ENCODE results near the gene FAM237B. TPM values are rescaled to one million over a fixed set of nuclear protein-coding genes. Genes with fewer than 3 reads are reported as not detected.
"Not testable (repeated sequence)": the region's sequence is repeated elsewhere in the genome, so short reads cannot be mapped to it uniquely, and the experiment has no call there.

FAM237B gene
- total RNA-seq, 5 donors from 2014 or later (not counting 1 experiment from before 2014, with no cell fraction given): not detected

DNA sequence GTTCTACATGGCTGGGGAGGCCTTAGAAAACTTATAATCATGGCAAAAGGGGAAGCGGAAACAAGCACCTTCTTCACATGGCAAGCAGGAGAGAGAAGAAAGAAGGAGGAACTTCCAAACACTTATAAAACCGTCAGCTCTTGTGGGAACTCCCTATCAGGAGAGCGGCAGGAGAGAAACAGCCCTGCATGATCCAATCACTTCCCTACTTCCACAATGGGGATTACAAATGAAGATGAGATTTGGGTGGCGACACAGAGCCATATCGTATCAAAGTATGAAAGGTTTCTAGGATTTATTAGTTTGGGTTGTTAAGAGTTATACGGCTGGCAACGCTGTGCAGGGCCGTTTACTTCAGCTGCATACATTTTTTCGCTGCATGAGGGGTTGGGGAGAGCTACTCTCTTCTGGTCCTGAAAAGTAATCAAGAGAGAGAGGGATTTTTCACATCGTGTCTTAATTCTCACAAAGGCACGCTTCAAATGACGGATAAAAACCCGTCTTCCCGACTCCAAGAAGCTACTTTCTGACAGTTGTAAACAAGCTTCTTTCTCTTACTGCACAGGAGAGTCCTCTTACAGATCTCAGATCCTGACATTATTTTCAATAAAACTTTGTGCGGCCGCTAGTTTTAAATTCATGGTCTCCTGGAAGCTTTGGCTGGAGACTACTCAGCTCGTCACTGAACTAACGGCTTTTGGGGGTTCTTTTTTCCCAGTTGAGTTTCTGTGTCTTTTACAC is 24.7 kb upstream of the FAM237B start:
- WGBS (ENCODE audit: insufficient coverage): 5% methylated on average over 4 of the region's 18 CpGs
- peak overlapping the region; percentile 97 to 99 for H3K27ac Mint-ChIP-seq
- no peaks in the 10 kb centered on the region for H3K27me3 ChIP-seq (replicated peaks in 1 of 2; ENCODE audit: control insufficient read depth in 2 of 2, extremely low read depth in 1 of 2, insufficient read depth in 2 of 2, low read length in 1 of 2)
- peaks cover 0 to under 1% of the 10 kb centered on the region in 2 donors for H3K36me3 ChIP-seq (ENCODE audit: control insufficient read depth in 2 of 2, extremely low read depth in 1 of 2, insufficient read depth in 1 of 2, low read length in 1 of 2)
- no peaks in the 10 kb centered on the region for H3K9me3 ChIP-seq
- peak overlapping the region; percentile 94 for H3K27ac ChIP-seq (ENCODE audit: low read length)
- H3K9me3 Mint-ChIP-seq: no peaks in the 10 kb centered on the region
- no peaks in the 10 kb centered on the region for H3K27me3 Mint-ChIP-seq
- H3K4me3 ChIP-seq (ENCODE audit: control insufficient read depth in 1 of 2, extremely low read depth in 1 of 2, low read length in 1 of 2): peak overlapping the region; percentile 86 to 90
- H3K4me1 Mint-ChIP-seq: peaks cover 48 to 54% (median 54%) of the 10 kb centered on the region in 3 donors
- peak overlapping the region; percentile 93 to 95 (median 95) for H3K4me3 Mint-ChIP-seq
- H3K36me3 Mint-ChIP-seq: peaks cover 18% of the 10 kb centered on the region
- peaks cover 13 to 19% of the 10 kb centered on the region in 2 experiments for H3K4me1 ChIP-seq (ENCODE audit: control insufficient read depth in 1 of 2, extremely low read depth in 1 of 2, insufficient read depth in 2 of 2, low read length in 2 of 2)
- POLR2A ChIA-PET: interaction anchor here in 1 of 2 donors (0.5 to 1.4 kb wide), 2 partner anchors 58 to 1647 kb away, joined by 4 to 16 read pairs; partner anchors contain the start of gene CLDN12
- CTCF ChIA-PET: interaction anchor here (0.6 to 1.7 kb wide), 10 partner anchors 30 to 1577 kb away, joined by 3 to 9 read pairs (median 3); partner anchors contain the start of genes CLDN12 (in 1 of the 2) and STEAP1 (in 1 of the 2)
- ATAC-seq (replicated peaks in 1 of 4): peak; percentile 9 to 24 (median 17)
- DNase-seq: peak in 4 of 35 experiments; percentile 1 to 11 (median 4)

DNA sequence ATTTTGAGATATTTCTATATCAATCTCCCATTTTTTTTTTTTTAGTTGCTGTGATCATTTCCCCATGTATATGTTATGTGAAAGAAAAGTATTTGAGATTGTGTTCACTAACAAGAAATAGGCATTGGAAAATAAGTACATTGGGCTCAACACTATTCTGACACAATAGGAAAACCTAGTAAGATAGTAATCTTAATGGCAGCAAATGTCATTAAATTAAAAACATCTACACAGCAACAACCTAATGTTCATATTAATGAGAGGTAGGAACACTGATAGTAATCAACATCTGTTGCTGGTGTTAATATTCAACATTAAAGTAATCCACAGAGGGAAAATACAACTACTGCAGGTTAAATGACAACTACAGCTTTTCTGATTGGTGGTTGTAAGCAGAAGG is 23.9 kb upstream of the FAM237B start:
- ChIA-PET POLR2A (interaction anchor here in 1 of 2 donors (1.4 kb wide), 1 partner anchor 58 kb away, joined by 16 read pairs; the partner anchor contains the start of gene CLDN12), CTCF (interaction anchor here in 1 of 2 donors (1.6 kb wide), 1 partner anchor 101 kb away, joined by 3 read pairs; no protein-coding TSS in a partner anchor)
- ATAC-seq (replicated peaks in 1 of 4) (no peak), DNase-seq (no peak)
- Histone ChIP-seq H3K27me3 (replicated peaks in 1 of 2; ENCODE audit: control insufficient read depth in 2 of 2, extremely low read depth in 1 of 2, insufficient read depth in 2 of 2, low read length in 1 of 2) (no peaks in the 10 kb centered on the region), H3K36me3 (ENCODE audit: control insufficient read depth in 2 of 2, extremely low read depth in 1 of 2, insufficient read depth in 1 of 2, low read length in 1 of 2) (no peaks in the 10 kb centered on the region), H3K4me1 (ENCODE audit: control insufficient read depth in 1 of 2, extremely low read depth in 1 of 2, insufficient read depth in 2 of 2, low read length in 2 of 2) (peaks cover 13 to 19% of the 10 kb centered on the region in 2 experiments), H3K27ac (ENCODE audit: low read length) (peak overlapping the region; percentile 94), H3K4me3 (ENCODE audit: control insufficient read depth in 1 of 2, extremely low read depth in 1 of 2, low read length in 1 of 2) (no peak overlapping the region), H3K9me3 (no peaks in the 10 kb centered on the region)
- Mint-ChIP-seq H3K9me3 (no peaks in the 10 kb centered on the region), H3K4me1 (peaks cover 40 to 48% (median 46%) of the 10 kb centered on the region in 3 donors), H3K27me3 (peaks cover 0 to 3% of the 10 kb centered on the region in 2 donors), H3K27ac (peak overlapping the region; percentile 97 to 99), H3K4me3 (peak overlapping the region; percentile 93 to 95 (median 95)), H3K36me3 (peaks cover 10% of the 10 kb centered on the region)

- Mint-ChIP-seq H3K36me3 (no peaks in the 10 kb centered on the region), H3K4me1 (no peaks in the 10 kb centered on the region), H3K27ac (no peak overlapping the region), H3K9me3 (no peaks in the 10 kb centered on the region), H3K27me3 (peaks cover 5 to 16% of the 10 kb centered on the region in 2 donors), H3K4me3 (no peak overlapping the region)
- Histone ChIP-seq H3K9me3 (no peaks in the 10 kb centered on the region), H3K4me1 (ENCODE audit: control insufficient read depth in 1 of 2, extremely low read depth in 1 of 2, insufficient read depth in 2 of 2, low read length in 2 of 2) (no peaks in the 10 kb centered on the region), H3K27me3 (replicated peaks in 1 of 2; ENCODE audit: control insufficient read depth in 2 of 2, extremely low read depth in 1 of 2, insufficient read depth in 2 of 2, low read length in 1 of 2) (no peaks in the 10 kb centered on the region), H3K36me3 (ENCODE audit: control insufficient read depth in 2 of 2, extremely low read depth in 1 of 2, insufficient read depth in 1 of 2, low read length in 1 of 2) (no peaks in the 10 kb centered on the region), H3K27ac (ENCODE audit: low read length) (no peak overlapping the region), H3K4me3 (ENCODE audit: control insufficient read depth in 1 of 2, extremely low read depth in 1 of 2, low read length in 1 of 2) (no peak overlapping the region)
- ChIA-PET POLR2A (no interaction called here), CTCF (no interaction called here)
- DNase-seq (no peak), ATAC-seq (replicated peaks in 1 of 4) (no peak)
These were observed 16.0 kb upstream of the FAM237B start for GRCh38 chr7:90337106-90337505.

- H3K4me1 Mint-ChIP-seq; H3K27me3 ChIP-seq (replicated peaks in 1 of 2; ENCODE audit: control insufficient read depth in 2 of 2, extremely low read depth in 1 of 2, insufficient read depth in 2 of 2, low read length in 1 of 2); H3K36me3 Mint-ChIP-seq; H3K27ac ChIP-seq (ENCODE audit: low read length); H3K4me3 ChIP-seq (ENCODE audit: control insufficient read depth in 1 of 2, extremely low read depth in 1 of 2, low read length in 1 of 2); POLR2A ChIA-PET; H3K9me3 Mint-ChIP-seq; H3K9me3 ChIP-seq; H3K4me1 ChIP-seq (ENCODE audit: control insufficient read depth in 1 of 2, extremely low read depth in 1 of 2, insufficient read depth in 2 of 2, low read length in 2 of 2); H3K4me3 Mint-ChIP-seq; CTCF ChIA-PET; H3K36me3 ChIP-seq (ENCODE audit: control insufficient read depth in 2 of 2, extremely low read depth in 1 of 2, insufficient read depth in 1 of 2, low read length in 1 of 2); DNase-seq; ATAC-seq (replicated peaks in 1 of 4); H3K27ac Mint-ChIP-seq: not testable (repeated sequence)
- peaks cover 5 to 12% of the 10 kb centered on the region in 2 donors for H3K27me3 Mint-ChIP-seq
- WGBS (ENCODE audit: insufficient coverage): 67% methylated on average over 1 of the region's 2 CpGs
These were observed 13.8 kb upstream of the FAM237B start for GRCh38 chr7:90334926-90335325.

DNA sequence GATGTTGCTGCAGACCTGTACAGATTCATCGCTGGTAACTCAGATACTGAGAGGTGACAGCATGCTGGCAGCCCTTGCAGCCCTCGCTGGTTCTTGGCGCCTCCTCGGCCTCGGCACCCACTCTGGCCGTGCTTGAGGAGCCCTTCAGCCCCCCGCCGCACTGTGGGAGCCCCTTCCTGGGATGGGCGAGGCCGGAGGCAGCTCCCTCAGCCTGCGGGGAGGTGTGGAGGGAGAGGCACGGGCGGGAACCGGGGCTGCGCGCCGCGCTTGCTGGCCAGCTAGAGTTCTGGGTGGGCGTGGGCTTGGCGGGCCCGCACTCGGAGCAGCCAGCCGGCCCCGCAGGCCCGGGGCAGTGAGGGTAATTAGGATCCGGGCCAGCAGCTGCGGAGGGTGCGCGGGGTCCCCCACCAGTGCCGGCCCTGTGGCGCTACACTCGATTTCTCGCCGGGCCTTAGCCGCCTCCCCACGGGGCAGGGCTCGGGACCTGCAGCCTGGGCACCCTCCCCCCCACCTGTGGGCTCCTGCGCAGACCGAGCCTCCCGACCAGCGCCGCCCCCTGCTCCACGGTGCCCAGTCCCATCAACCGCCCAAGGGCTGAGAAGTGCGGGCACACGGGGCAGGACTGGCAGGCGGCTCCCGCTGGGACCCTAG is 13.2 kb upstream of the FAM237B start:
- no peak for DNase-seq
- CTCF ChIA-PET: no interaction called here
- no peak overlapping the region for H3K4me3 Mint-ChIP-seq
- 92% methylated on average over 31 of the region's 48 CpGs for WGBS (ENCODE audit: insufficient coverage)
- ATAC-seq (replicated peaks in 1 of 4): no peak
- H3K27ac Mint-ChIP-seq: no peak overlapping the region
- H3K4me3 ChIP-seq (ENCODE audit: control insufficient read depth in 1 of 2, extremely low read depth in 1 of 2, low read length in 1 of 2): no peak overlapping the region
- no peaks in the 10 kb centered on the region for H3K9me3 Mint-ChIP-seq
- no peaks in the 10 kb centered on the region for H3K4me1 ChIP-seq (ENCODE audit: control insufficient read depth in 1 of 2, extremely low read depth in 1 of 2, insufficient read depth in 2 of 2, low read length in 2 of 2)
- no peaks in the 10 kb centered on the region for H3K27me3 ChIP-seq (replicated peaks in 1 of 2; ENCODE audit: control insufficient read depth in 2 of 2, extremely low read depth in 1 of 2, insufficient read depth in 2 of 2, low read length in 1 of 2)
- H3K4me1 Mint-ChIP-seq: no peaks in the 10 kb centered on the region
- H3K36me3 Mint-ChIP-seq: no peaks in the 10 kb centered on the region
- no peaks in the 10 kb centered on the region for H3K36me3 ChIP-seq (ENCODE audit: control insufficient read depth in 2 of 2, extremely low read depth in 1 of 2, insufficient read depth in 1 of 2, low read length in 1 of 2)
- POLR2A ChIA-PET: no interaction called here
- no peak overlapping the region for H3K27ac ChIP-seq (ENCODE audit: low read length)
- peaks cover 5 to 8% of the 10 kb centered on the region in 2 donors for H3K27me3 Mint-ChIP-seq
- no peaks in the 10 kb centered on the region for H3K9me3 ChIP-seq

GRCh38 chr7:90326500-90326899 is 5.4 kb upstream of the FAM237B start:
- Mint-ChIP-seq H3K27me3 (peaks cover 16 to 18% of the 10 kb centered on the region in 2 donors), H3K9me3 (no peaks in the 10 kb centered on the region), H3K27ac (no peak overlapping the region), H3K36me3 (no peaks in the 10 kb centered on the region), H3K4me1 (peaks cover 1 to 4% (median 2%) of the 10 kb centered on the region in 3 donors), H3K4me3 (no peak overlapping the region)
- Histone ChIP-seq H3K4me1 (ENCODE audit: control insufficient read depth in 1 of 2, extremely low read depth in 1 of 2, insufficient read depth in 2 of 2, low read length in 2 of 2) (no peaks in the 10 kb centered on the region), H3K27ac (ENCODE audit: low read length) (no peak overlapping the region), H3K4me3 (ENCODE audit: control insufficient read depth in 1 of 2, extremely low read depth in 1 of 2, low read length in 1 of 2) (no peak overlapping the region), H3K27me3 (replicated peaks in 1 of 2; ENCODE audit: control insufficient read depth in 2 of 2, extremely low read depth in 1 of 2, insufficient read depth in 2 of 2, low read length in 1 of 2) (peaks cover 2 to 4% of the 10 kb centered on the region in 2 experiments), H3K36me3 (ENCODE audit: control insufficient read depth in 2 of 2, extremely low read depth in 1 of 2, insufficient read depth in 1 of 2, low read length in 1 of 2) (no peaks in the 10 kb centered on the region), H3K9me3 (no peaks in the 10 kb centered on the region)
- CTCF ChIA-PET: interaction anchor here in 1 of 2 donors (1.0 kb wide), 1 partner anchor 13 kb away, joined by 3 read pairs; no protein-coding TSS in a partner anchor
- no peak for DNase-seq
- POLR2A ChIA-PET: no interaction called here
- WGBS (ENCODE audit: insufficient coverage): no CpG with 5 or more reads among the region's 1 CpG
- no peak for ATAC-seq (replicated peaks in 1 of 4)
